Heart right ventricle (tissue), 16 donors: ENCODE data around the gene SELENBP1. TPM values are rescaled to one million over a fixed set of nuclear protein-coding genes. Genes with fewer than 3 reads are reported as not detected.

Experiments
- ATAC-seq, 8 donors: fragments of 200-7000 bp; cut with Tn5 transposase; one replicate each; pipeline ENCODE4 v1.9.1; 2020; ENCODE audit warnings: mild to moderate bottlenecking in 8 of 8, moderate library complexity in 8 of 8, moderate number of reproducible peaks in 1 of 8
- DNase-seq, 2 donors: peaks; one replicate each; pipeline ENCODE4 v3.0.0-alpha.2; 2020
- H3K27ac ChIP-seq, 10 donors: fragments of 200-600 bp; sonication (generic) in 2 of 10; one replicate each; pipeline versions ENCODE4 v1.5.0 to v1.8.0; 2020 to 2022; ENCODE audit warnings: mild to moderate bottlenecking in 3 of 10
- H3K27me3 ChIP-seq, 7 donors: fragments of 200-600 bp; one replicate each; pipeline ENCODE4 v1.8.0; 2021 to 2022; ENCODE audit warnings: mild to moderate bottlenecking in 2 of 7
- H3K36me3 ChIP-seq, 9 donors: fragments of 200-600 bp; sonication (generic) in 1 of 9; one replicate each; pipeline versions ENCODE4 v1.5.0 to v1.8.0; 2020 to 2022; ENCODE audit warnings: mild to moderate bottlenecking in 2 of 9
- H3K4me1 ChIP-seq, 9 donors: fragments of 200-600 bp; sonication (generic) in 1 of 9; one replicate each; pipeline versions ENCODE4 v1.5.0 to v1.8.0; 2020 to 2022; ENCODE audit warnings: mild to moderate bottlenecking in 4 of 9
- H3K4me3 ChIP-seq, 10 donors: fragments of 200-600 bp; sonication (generic) in 2 of 10; one replicate each; pipeline versions ENCODE4 v1.5.0 to v1.8.0; 2020 to 2022; ENCODE audit warnings: mild to moderate bottlenecking in 7 of 10, moderate library complexity in 2 of 10
- H3K9me3 ChIP-seq, 11 donors: fragments of 200-600 bp in 10 of 11; sonication (generic) in 2 of 11; one replicate each; pipeline versions ENCODE4 v1.5.0 to v1.8.0; 2013 to 2022; ENCODE audit warnings: mild to moderate bottlenecking in 2 of 11, control low read depth in 1 of 11, moderate library complexity in 1 of 11
- CTCF ChIP-seq, 9 donors: fragments of 200-600 bp; sonication (generic) in 2 of 9; IDR thresholded peaks; one replicate each; pipeline versions ENCODE4 v1.5.0 to v1.8.0; 2021 to 2022; ENCODE audit warnings: antibody characterized with exemption in 9 of 9, mild to moderate bottlenecking in 5 of 9, moderate library complexity in 1 of 9
- WGBS, 2 donors: extraction: QIAGEN DNeasy Blood & Tissue Kit; methylation state at CpG; one replicate each; pipeline ENCODE4 v1.1.7; 2013; ENCODE audit warnings: inconsistent platforms in 1 of 2; 5-methylcytosine and 5-hydroxymethylcytosine counted together
- intact Hi-C, 10 donors: fragments of 100-400 bp; cut with DNase I; formaldehyde crosslinking; loops; one replicate each; pipeline versions ENCODE4 v1.11.1 to v1.14.2; 2022
- polyA plus RNA-seq, 2 donors: library from polyadenylated mRNA; stranded (reverse); fragments of 200-250 nt; gene quantifications; one replicate each; pipeline ENCODE4 v1.2.3, GENCODE V29; 2013
- total RNA-seq, 10 donors: library from RNA; stranded (reverse); fragmentation: NEBNext Ultra II Directional in 3 of 10; extraction: Animal tissue kit (Norgen Biotek cat#: 25700) in 3 of 10; gene quantifications; one replicate each; pipeline versions ENCODE4 v1.2.1 to v1.2.4, GENCODE V29; 2021 to 2023
- donor health status: Arrhythmogenic right ventricular cardiomyopathy.
- donor health status: ischemic (EF 13 %, LVEDD 7.1; RV severe dilation, severe dysfunction).
- donor health status: healthy with polysubstance abuse.
- donor health status: DM: no; HTN: yes; CAD: no.
- donor health status: DM: no; HTN: no; CAD: no.
- donor health status: ischemic (EF 25% LVEDD 6.9; RV normal size, moderate dysfunction).
- donor health status: ischemic (EF 25% LVEDD 5.7; RV mildly dilated, moderate dysfunction).
- donor health status: healthy.
- donor health status: DM: yes; HTN: yes; CAD: no.
- donor health status: Ischemic cardiomyopathy.
- donor health status: ischemic (EF 35%, LVEDD 5.7; RV mildly dilated, moderate dysfunction).
- donor health status: nonischemic (EF 11% LVEDD 7.7; RV severe dilation, severe dysfunction).
- donor health status: DM: yes; HTN: yes; CAD: no.
- donor health status: PGD.
- donor health status: ischemic (EF 29% LVEDD 5.4; RV normal size, mild dysfunction).
- donor health status: nonischemic (EF 23%, LVEDD 6.1; RV moderate dilation, normal function).

SELENBP1 gene
- total and polyA plus RNA-seq, 12 donors, result 20.7 to 112 (median 56.2) TPM

GRCh38 chr1:151327903-151328674 lies 44.4 kb downstream of the SELENBP1 start:
- WGBS, 2 donors, result 18 to 19% methylated on average over 34 of the region's 34 CpGs
- peak overlapping the region; percentile 15 to 99 (median 96) for H3K27ac ChIP-seq

DNA sequence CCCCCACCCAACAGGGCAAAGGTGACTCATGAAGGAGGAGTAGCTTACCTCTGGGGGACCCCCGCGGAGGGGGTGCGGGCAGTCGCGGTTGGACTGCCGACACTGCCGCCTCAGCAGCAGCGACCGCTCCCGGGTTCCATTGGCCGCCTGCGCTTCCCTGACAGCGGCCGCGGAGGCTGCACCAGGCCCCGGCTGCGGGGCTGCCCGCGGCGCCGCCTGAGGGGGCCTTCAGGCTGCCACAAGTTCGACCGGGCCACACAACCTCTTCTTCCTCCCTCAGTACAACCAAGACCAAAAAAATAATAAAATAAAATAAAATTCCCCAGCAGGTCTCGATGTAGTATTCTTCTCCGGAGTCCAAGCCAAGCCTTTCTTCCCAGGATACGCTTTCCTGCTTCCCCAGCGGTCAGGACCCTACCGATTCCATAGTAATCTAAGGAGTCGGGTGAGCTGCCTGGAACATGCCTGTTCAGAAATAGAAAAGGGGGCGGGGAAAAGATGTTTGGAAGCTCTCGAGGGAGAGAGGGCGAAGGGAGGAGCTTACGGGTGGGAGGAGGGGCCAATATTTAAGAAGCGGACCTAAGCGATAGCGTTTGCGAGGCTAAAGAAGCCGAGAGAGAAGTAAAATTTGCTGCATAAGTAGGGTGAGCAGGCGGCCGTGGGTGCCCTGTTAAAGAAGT lies 45.1 kb downstream of the SELENBP1 start, which contains the start of gene PI4KB:
PI4KB (minus strand) TSS at position 194 of the 680 bp plus-strand sequence. CDS start 10,935 bp downstream, outside the sequence.
- WGBS, 2 donors, result 0% methylated on average over 40 of the region's 40 CpGs
- DNase-seq (peak; percentile 78 to 97), ATAC-seq (peak; percentile 97 to 98 (median 98))
- H3K27ac ChIP-seq, result peak within 1 kb of the TSS; percentile 72 to 99 (median 96)
- intact Hi-C loops, result loop anchor here in 4 of 10 donors (1.0 to 5.0 kb wide), 5 partner anchors 13 to 46 kb away; partner anchors contain the start of genes RFX5 (in 1 of the 4) and ZNF687 (in 1 of the 4)
- no peaks in the 10 kb centered on the region for H3K9me3 ChIP-seq
- peak within 1 kb of the TSS; percentile 67 to 95 (median 80) for H3K4me3 ChIP-seq
- H3K27me3 ChIP-seq, result no peaks in the 10 kb centered on the region
- H3K4me1 ChIP-seq, result peaks cover 0 to 45% (median 29%) of the 10 kb centered on the region in 9 donors
- peaks cover 0 to 36% (median 11%) of the 10 kb centered on the region in 9 donors for H3K36me3 ChIP-seq
- TF ChIP-seq CTCF (IDR thresholded peaks at IDR 0.05), result peak in 1 of 9 donors; percentile 4

More at GRCh38 chr1:151327903-151328674, 44.4 kb downstream of the SELENBP1 start:
- DNase-seq (peak in 1 of 2 donors; percentile 24), ATAC-seq (peak in 7 of 8 donors; percentile 12 to 43 (median 32))
- intact Hi-C loops, result loop anchor here in 4 of 10 donors (1.0 to 5.0 kb wide), 5 partner anchors 13 to 47 kb away; partner anchors contain the start of genes RFX5 (in 1 of the 4) and ZNF687 (in 1 of the 4)
- H3K4me1 ChIP-seq, result peaks cover 0 to 44% (median 29%) of the 10 kb centered on the region in 9 donors
- H3K36me3 ChIP-seq, result peaks cover 0 to 29% (median 11%) of the 10 kb centered on the region in 9 donors
- no peak for TF ChIP-seq CTCF (IDR thresholded peaks at IDR 0.05)
- H3K4me3 ChIP-seq, result peak overlapping the region; percentile 67 to 95 (median 80)
- H3K27me3 ChIP-seq, result no peaks in the 10 kb centered on the region
- no peaks in the 10 kb centered on the region for H3K9me3 ChIP-seq

DNA sequence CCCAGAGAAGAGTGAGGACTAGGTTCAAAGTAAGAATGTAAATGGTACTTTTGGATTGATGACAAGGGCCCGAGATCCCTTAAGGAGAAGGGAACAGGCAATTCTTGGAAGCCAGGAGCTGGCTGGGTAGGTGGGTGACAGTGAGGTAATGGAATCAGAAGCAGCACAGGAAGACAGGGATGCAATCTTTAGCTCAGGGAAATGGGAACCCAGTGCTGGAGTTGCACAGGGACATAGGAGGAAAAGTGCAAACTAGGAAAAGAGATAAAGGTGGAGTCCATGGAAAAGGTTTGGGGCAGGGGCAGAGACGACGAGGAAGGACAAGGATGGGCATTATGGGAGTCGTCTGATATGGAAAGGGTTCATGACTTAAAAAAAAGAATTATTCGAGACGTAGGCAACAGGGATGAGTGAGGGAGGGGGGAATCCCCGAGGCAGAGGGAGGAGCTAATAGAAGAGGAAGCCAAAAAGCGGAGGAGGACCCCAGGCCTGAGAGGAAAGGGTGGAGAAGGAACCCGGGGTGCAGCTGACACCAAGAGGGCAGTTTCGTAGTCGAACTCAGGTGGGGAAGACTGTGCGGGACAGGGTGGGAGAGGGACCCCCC lies 45.8 kb downstream of the SELENBP1 start:
- no peaks in the 10 kb centered on the region for H3K27me3 ChIP-seq
- H3K4me1 ChIP-seq, result peaks cover 0 to 50% (median 29%) of the 10 kb centered on the region in 9 donors
- H3K9me3 ChIP-seq, result no peaks in the 10 kb centered on the region
- ATAC-seq (peak; percentile 47 to 76 (median 72)), DNase-seq (peak in 1 of 2 donors; percentile 71)
- H3K4me3 ChIP-seq, result peak overlapping the region; percentile 67 to 95 (median 80)
- TF ChIP-seq CTCF (IDR thresholded peaks at IDR 0.05), result no peak
- intact Hi-C loops, result loop anchor here in 4 of 10 donors (1.0 to 5.0 kb wide), 5 partner anchors 14 to 45 kb away; partner anchors contain the start of genes RFX5 (in 1 of the 4) and ZNF687 (in 1 of the 4)
- peak overlapping the region; percentile 72 to 99 (median 96) for H3K27ac ChIP-seq
- 0 to 1% methylated on average over 12 of the region's 12 CpGs for WGBS, 2 donors
- peaks cover 0 to 43% (median 11%) of the 10 kb centered on the region in 9 donors for H3K36me3 ChIP-seq
